ENCODE data around the gene L3MBTL1. TPM values are rescaled to one million over a fixed set of nuclear protein-coding genes. Genes with fewer than 3 reads are reported as not detected.
"Not testable (repeated sequence)": the region's sequence is repeated elsewhere in the genome, so short reads cannot be mapped to it uniquely, and the experiment has no call there.

Gene L3MBTL1
- total and polyA plus RNA-seq, 2 donors (not counting 1 experiment from before 2014, with no cell fraction given), result 1.5 to 10.7 TPM

DNA sequence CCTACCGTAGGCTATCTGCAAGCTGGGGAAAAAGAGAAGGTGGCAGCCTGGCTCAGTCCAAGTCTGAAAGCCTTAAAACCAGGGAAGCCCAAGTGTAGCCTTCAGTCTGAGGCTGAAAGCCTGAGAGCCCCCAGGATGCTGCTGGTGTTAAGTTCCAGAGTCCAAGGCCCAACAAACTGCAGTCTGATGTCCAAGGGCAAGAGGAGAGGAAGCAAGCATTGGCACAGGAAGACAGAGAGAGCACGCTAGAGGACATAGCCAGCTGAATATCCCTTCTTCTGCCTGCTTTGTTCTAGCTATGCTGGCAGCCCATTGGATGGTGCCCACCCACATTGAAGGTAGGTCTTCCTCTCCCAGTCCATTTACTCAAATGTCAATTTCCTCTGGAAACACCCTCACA, 12.1 kb upstream of the L3MBTL1 start:
- Histone ChIP-seq H3K4me1 (ENCODE audit: control insufficient read depth, extremely low read depth, insufficient read depth, low read length) (no peaks in the 10 kb centered on the region), H2AFZ (ENCODE audit: low read length) (no peak overlapping the region), H3K27ac (ENCODE audit: insufficient read depth, low read length) (no peak overlapping the region), H3K4me3 (replicated peaks in 1 of 4; ENCODE audit: control extremely low read depth in 1 of 4, insufficient read depth in 1 of 4, low read depth in 3 of 4, low read length in 4 of 4) (no peak overlapping the region), H3K79me2 (ENCODE audit: control insufficient read depth, insufficient read depth, low read length) (no peaks in the 10 kb centered on the region), H3K9me3 (ENCODE audit: control insufficient read depth, insufficient read depth, low read depth, low read length) (no peaks in the 10 kb centered on the region), H3K36me3 (ENCODE audit: control insufficient read depth, insufficient read depth, low read length) (no peaks in the 10 kb centered on the region), H3K9ac (ENCODE audit: insufficient read depth, low read length) (no peak overlapping the region), H3K4me2 (ENCODE audit: extremely low read depth, insufficient read depth, low read length) (no peak overlapping the region), H3K27me3 (ENCODE audit: control insufficient read depth, insufficient read depth, low read length) (peaks cover 4% of the 10 kb centered on the region), H4K20me1 (ENCODE audit: control insufficient read depth, extremely low read depth, insufficient read depth, low read length) (no peaks in the 10 kb centered on the region)
- no peak for DNase-seq (ENCODE audit: low read depth in 2 of 2)
- TF ChIP-seq, protein P1, sequence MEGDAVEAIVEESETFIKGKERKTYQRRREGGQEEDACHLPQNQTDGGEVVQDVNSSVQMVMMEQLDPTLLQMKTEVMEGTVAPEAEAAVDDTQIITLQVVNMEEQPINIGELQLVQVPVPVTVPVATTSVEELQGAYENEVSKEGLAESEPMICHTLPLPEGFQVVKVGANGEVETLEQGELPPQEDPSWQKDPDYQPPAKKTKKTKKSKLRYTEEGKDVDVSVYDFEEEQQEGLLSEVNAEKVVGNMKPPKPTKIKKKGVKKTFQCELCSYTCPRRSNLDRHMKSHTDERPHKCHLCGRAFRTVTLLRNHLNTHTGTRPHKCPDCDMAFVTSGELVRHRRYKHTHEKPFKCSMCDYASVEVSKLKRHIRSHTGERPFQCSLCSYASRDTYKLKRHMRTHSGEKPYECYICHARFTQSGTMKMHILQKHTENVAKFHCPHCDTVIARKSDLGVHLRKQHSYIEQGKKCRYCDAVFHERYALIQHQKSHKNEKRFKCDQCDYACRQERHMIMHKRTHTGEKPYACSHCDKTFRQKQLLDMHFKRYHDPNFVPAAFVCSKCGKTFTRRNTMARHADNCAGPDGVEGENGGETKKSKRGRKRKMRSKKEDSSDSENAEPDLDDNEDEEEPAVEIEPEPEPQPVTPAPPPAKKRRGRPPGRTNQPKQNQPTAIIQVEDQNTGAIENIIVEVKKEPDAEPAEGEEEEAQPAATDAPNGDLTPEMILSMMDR (conservative IDR thresholded peaks at IDR 0.05 in 1 of 2, IDR thresholded peaks at IDR 0.05 in 1 of 2; ENCODE audit: low read depth in 1 of 2, low read length in 2 of 2), result no peak
- TF ChIP-seq EZH2 (IDR thresholded peaks at IDR 0.05; ENCODE audit: low read length, missing control alignments), result no peak

DNA sequence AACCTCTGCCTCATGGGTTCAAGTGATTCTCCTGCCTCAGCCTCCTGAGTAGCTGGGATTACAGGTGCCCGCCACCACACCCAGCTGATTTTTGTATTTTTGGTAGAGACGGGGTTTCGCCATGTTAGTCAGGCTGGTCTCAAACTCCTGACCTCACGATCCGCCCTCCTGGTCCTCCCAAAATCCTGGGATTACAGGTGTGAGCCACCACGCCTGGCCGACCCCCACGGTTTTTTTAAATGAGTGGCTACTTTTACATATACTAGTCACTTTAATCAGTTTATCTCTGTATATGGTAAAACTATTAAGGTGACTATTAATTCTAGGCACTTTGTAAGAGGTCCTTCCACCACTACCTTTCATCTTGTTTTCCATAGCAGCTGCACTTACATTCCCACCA, 5.5 kb upstream of the L3MBTL1 start:
- H3K4me2 ChIP-seq (ENCODE audit: extremely low read depth, insufficient read depth, low read length); H3K79me2 ChIP-seq (ENCODE audit: control insufficient read depth, insufficient read depth, low read length); H3K9me3 ChIP-seq (ENCODE audit: control insufficient read depth, insufficient read depth, low read depth, low read length); H3K36me3 ChIP-seq (ENCODE audit: control insufficient read depth, insufficient read depth, low read length); H2AFZ ChIP-seq (ENCODE audit: low read length); H3K9ac ChIP-seq (ENCODE audit: insufficient read depth, low read length); H3K27ac ChIP-seq (ENCODE audit: insufficient read depth, low read length); H3K27me3 ChIP-seq (ENCODE audit: control insufficient read depth, insufficient read depth, low read length); H3K4me1 ChIP-seq (ENCODE audit: control insufficient read depth, extremely low read depth, insufficient read depth, low read length); H4K20me1 ChIP-seq (ENCODE audit: control insufficient read depth, extremely low read depth, insufficient read depth, low read length); H3K4me3 ChIP-seq (replicated peaks in 1 of 4; ENCODE audit: control extremely low read depth in 1 of 4, insufficient read depth in 1 of 4, low read depth in 3 of 4, low read length in 4 of 4); DNase-seq (ENCODE audit: low read depth in 2 of 2): not testable (repeated sequence)

DNA sequence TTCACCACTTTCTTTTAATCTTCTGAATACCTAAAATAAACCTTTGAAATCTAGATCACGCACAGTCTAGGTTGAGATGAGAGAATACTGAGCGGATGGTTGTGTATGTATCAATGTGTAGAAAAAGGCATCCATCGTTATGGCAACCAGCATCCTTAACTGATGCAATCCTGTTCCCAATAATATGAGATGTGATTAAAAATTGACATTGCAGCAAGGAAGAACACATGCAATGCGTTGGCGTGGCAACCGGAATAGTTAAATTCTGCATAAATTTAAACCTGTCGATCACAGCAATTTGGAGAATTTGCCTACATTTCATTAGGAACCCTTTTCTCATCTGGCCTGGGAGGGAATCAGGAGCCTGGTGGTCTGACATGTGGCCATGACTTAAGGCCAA, 1.3 kb upstream of the L3MBTL1 start:
- H3K9me3 ChIP-seq (ENCODE audit: control insufficient read depth, insufficient read depth, low read depth, low read length), result no peaks in the 10 kb centered on the region
- H2AFZ ChIP-seq (ENCODE audit: low read length), result no peak overlapping the region
- H3K9ac ChIP-seq (ENCODE audit: insufficient read depth, low read length), result no peak overlapping the region
- no peaks in the 10 kb centered on the region for H3K4me1 ChIP-seq (ENCODE audit: control insufficient read depth, extremely low read depth, insufficient read depth, low read length)
- H3K27ac ChIP-seq (ENCODE audit: insufficient read depth, low read length), result no peak overlapping the region
- DNase-seq (ENCODE audit: low read depth in 2 of 2), result no peak
- H3K4me2 ChIP-seq (ENCODE audit: extremely low read depth, insufficient read depth, low read length), result no peak overlapping the region
- H3K79me2 ChIP-seq (ENCODE audit: control insufficient read depth, insufficient read depth, low read length), result no peaks in the 10 kb centered on the region
- H3K36me3 ChIP-seq (ENCODE audit: control insufficient read depth, insufficient read depth, low read length), result no peaks in the 10 kb centered on the region
- H4K20me1 ChIP-seq (ENCODE audit: control insufficient read depth, extremely low read depth, insufficient read depth, low read length), result no peaks in the 10 kb centered on the region
- peaks cover 4% of the 10 kb centered on the region for H3K27me3 ChIP-seq (ENCODE audit: control insufficient read depth, insufficient read depth, low read length)
- H3K4me3 ChIP-seq (replicated peaks in 1 of 4; ENCODE audit: control extremely low read depth in 1 of 4, insufficient read depth in 1 of 4, low read depth in 3 of 4, low read length in 4 of 4), result no peak overlapping the region
- TF ChIP-seq EZH2 (IDR thresholded peaks at IDR 0.05; ENCODE audit: low read length, missing control alignments), result no peak
- TF ChIP-seq, protein P1 (conservative IDR thresholded peaks at IDR 0.05 in 1 of 2, IDR thresholded peaks at IDR 0.05 in 1 of 2; ENCODE audit: low read depth in 1 of 2, low read length in 2 of 2), result no peak

Measured in fibroblast of lung (primary cell).